GM12878 (cell line): ENCODE data around the gene DDX55. TPM values are rescaled to one million over a fixed set of nuclear protein-coding genes. Genes with fewer than 3 reads are reported as not detected.

Experiments
- ATAC-seq: fragments of 200-7000 bp; cut with Tn5 transposase; 3 replicates; pipeline ENCODE4 v1.9.1; 2020; ENCODE audit warnings: mild to moderate bottlenecking, moderate library complexity
- BruUV-seq: library from RNA; stranded (reverse); fragments of 400-500 nt; replicated peaks from 2 replicates; lab custom pipeline; 2021; lab: Mats Ljungman, UMichigan
- CTCF ChIA-PET: fragments of 300-600 bp; sonication (Branson Sonifier 250); formaldehyde crosslinking; extraction: SDS; loops from one replicate; lab custom pipeline; 2021; ENCODE audit warnings: inconsistent platforms; lab: Yijun Ruan, JAX
- POLR2A ChIA-PET: fragments of 350-600 bp; formaldehyde crosslinking; extraction: SDS; loops from one replicate; lab custom pipeline; 2021; ENCODE audit warnings: inconsistent platforms; lab: Charles Lee
- RAD21 ChIA-PET: fragments of 300-600 bp; sonication (Branson Sonifier 250); formaldehyde crosslinking; loops from one replicate; lab custom pipeline; 2023; ENCODE audit warnings: antibody characterized with exemption; ENCODE audit not compliant: unreplicated experiment; lab: Charles Lee
- SMC1A ChIA-PET: fragments of 300-600 bp; sonication (Branson Sonifier 250); formaldehyde crosslinking; loops from one replicate; lab custom pipeline; 2023; ENCODE audit not compliant: unreplicated experiment, uncharacterized antibody; lab: Charles Lee
- DNase-seq: peaks from one replicate; pipeline ENCODE4 v3.0.0-alpha.2; 2011; ENCODE audit warnings: low read depth, low spot score
- FAIRE-seq: peaks from 3 replicates; lab custom pipeline; 2011; peaks lifted over from hg19 to GRCh38; lab: Jason Lieb, UNC
- H2AFZ ChIP-seq: 2 replicates; pipeline ENCODE4 v1.6.0; 2011; ENCODE audit warnings: low read depth, low read length, control low read depth; ENCODE audit not compliant: control insufficient read depth
- H3K27ac ChIP-seq: 2 replicates; pipeline ENCODE4 v1.5.1; 2011; ENCODE audit warnings: control low read depth; ENCODE audit not compliant: control insufficient read depth, insufficient read depth
- H3K27me3 ChIP-seq, 2 experiments: replicated peaks in 1 of 2; 2 replicates each; pipeline versions ENCODE4 v1.6.0 to v1.6.1; 2011; ENCODE audit warnings: low read length in 1 of 2; ENCODE audit not compliant: control insufficient read depth in 2 of 2, insufficient read depth in 2 of 2
- H3K36me3 ChIP-seq, 2 experiments: 2 replicates each; pipeline ENCODE4 v1.5.1; 2011; ENCODE audit warnings: low read length in 1 of 2; ENCODE audit not compliant: control insufficient read depth in 2 of 2, insufficient read depth in 2 of 2
- H3K4me1 ChIP-seq: 2 replicates; pipeline ENCODE4 v1.6.1; 2011; ENCODE audit warnings: mild to moderate bottlenecking, low read length, moderate library complexity, mixed read lengths; ENCODE audit not compliant: control insufficient read depth, insufficient read depth
- H3K4me2 ChIP-seq: 2 replicates; pipeline ENCODE4 v1.6.0; 2011; ENCODE audit warnings: control low read depth; ENCODE audit not compliant: control insufficient read depth, insufficient read depth
- H3K4me3 ChIP-seq: fragments of 200-600 bp; sonication (generic); 2 replicates; pipeline ENCODE4 v1.5.1; 2016
- H3K79me2 ChIP-seq: 2 replicates; pipeline ENCODE4 v1.6.0; 2011; ENCODE audit warnings: low read length; ENCODE audit not compliant: control insufficient read depth, insufficient read depth
- H3K9ac ChIP-seq: 2 replicates; pipeline ENCODE4 v1.8.0; 2011; ENCODE audit warnings: low read length, control low read depth, mixed read lengths; ENCODE audit not compliant: control insufficient read depth, insufficient read depth
- H3K9me3 ChIP-seq: replicated peaks from 3 replicates; pipeline ENCODE4 v1.5.1; 2011; ENCODE audit warnings: mild to moderate bottlenecking, low read length; ENCODE audit not compliant: control insufficient read depth, insufficient read depth
- H4K20me1 ChIP-seq: 2 replicates; pipeline ENCODE4 v1.6.0; 2011; ENCODE audit not compliant: control insufficient read depth, insufficient read depth
- BACH1 ChIP-seq: fragments of 450-650 bp; IDR thresholded peaks from 2 replicates; pipeline ENCODE4 v1.6.1; 2017; ENCODE audit warnings: mild to moderate bottlenecking, borderline replicate concordance
- EP300 ChIP-seq, 2 experiments: fragments of 150-350 bp in 1 of 2; IDR thresholded peaks; 2 replicates each; pipeline ENCODE4 v1.6.1; 2011 to 2012; ENCODE audit warnings: low read depth in 2 of 2, low read length in 2 of 2, borderline replicate concordance in 1 of 2, improper control_type of control experiment in 1 of 2, inconsistent platforms in 1 of 2; ENCODE audit not compliant: control insufficient read depth in 1 of 2
- ETV6 ChIP-seq, 2 experiments: fragments of 450-650 bp in 1 of 2; IDR thresholded peaks in 1 of 2; conservative IDR thresholded peaks in 1 of 2; 2 replicates each; pipeline ENCODE4 v1.6.1; 2014; ENCODE audit warnings: antibody characterized with exemption in 1 of 2, borderline replicate concordance in 1 of 2, low read depth in 1 of 2, mild to moderate bottlenecking in 1 of 2, moderate library complexity in 1 of 2
- NBN ChIP-seq: fragments of 450-650 bp; IDR thresholded peaks from 2 replicates; pipeline ENCODE4 v1.6.1; 2016
- ZBTB40 ChIP-seq: fragments of 450-650 bp; IDR thresholded peaks from 2 replicates; pipeline ENCODE4 v1.6.1; 2016; ENCODE audit warnings: mild to moderate bottlenecking, moderate library complexity, borderline replicate concordance
- WGBS: methylation state at CpG from one replicate; pipeline ENCODE4 v1.1.6; 2016; ENCODE audit warnings: low lambda C conversion rate; ENCODE audit not compliant: insufficient replicate concordance, insufficient coverage; ENCODE audit errors: missing lambda C conversion rate; 5-methylcytosine and 5-hydroxymethylcytosine counted together
- in situ Hi-C: fragments of 300-500 bp; cut with MboI; formaldehyde crosslinking; loops from 9 replicates; pipeline ENCODE4 v1.14.3; 2018; ENCODE audit warnings: mixed read lengths
- intact Hi-C: fragments of 100-400 bp; cut with micrococcal nuclease; formaldehyde crosslinking; loops from one replicate; pipeline ENCODE4 v1.14.2; 2022; ENCODE audit not compliant: unreplicated experiment
- polyA plus RNA-seq, 11 experiments: library from polyadenylated mRNA; depleted of rRNA in 4 of 11; unstranded in 6 of 11; stranded (reverse) in 5 of 11; fragments of >200 nt; fragmentation: Nextera tagmentation in 4 of 11; fragmentation: Illumina TruSeq in 1 of 11; extraction: Ambion mirVana in 4 of 11; extraction: Trizol in 1 of 11; gene quantifications; 1 replicate in 1 of 11; 2 replicates in 10 of 11; pipeline versions ENCODE4 v1.2.1 to v1.2.3, GENCODE V29; 2011 to 2016; ENCODE audit warnings: inconsistent platforms in 2 of 11, missing spikeins in 2 of 11, low read depth in 1 of 11
- total RNA-seq, 4 experiments: library from RNA; depleted of rRNA in 3 of 4; stranded (reverse); fragments of >200 nt in 3 of 4; fragmentation: Illumina TruSeq in 1 of 4; extraction: Trizol in 1 of 4; gene quantifications; 2 replicates each; pipeline versions ENCODE4 v1.2.1 to v1.2.3, GENCODE V29; 2013 to 2021

DDX55 gene
- total and polyA plus RNA-seq, 10 of the 15 experiments (the other 5 are each of a cell fraction or from before 2014, with no cell fraction given), result 4.5 to 42.4 (median 33.4) TPM

DNA sequence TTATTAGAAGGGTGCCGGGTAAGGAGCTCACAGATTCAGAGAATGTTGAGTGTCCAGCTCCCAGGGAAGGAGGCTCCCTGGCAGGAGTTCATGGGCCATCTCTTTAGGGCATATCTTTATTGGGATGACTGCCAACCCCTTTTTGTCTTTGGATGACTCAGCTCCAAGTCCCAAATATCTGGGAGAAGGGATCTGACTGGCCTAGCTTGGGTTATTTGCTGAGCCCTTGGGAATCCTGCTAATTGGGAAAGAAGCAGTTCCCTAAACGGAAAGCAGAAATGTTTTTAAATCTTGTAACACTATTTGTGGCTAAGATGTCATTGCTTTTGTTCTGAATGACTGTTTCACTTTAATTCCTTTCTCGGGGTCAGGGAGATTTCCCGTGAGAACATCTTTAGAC is 12.6 kb downstream of the DDX55 start:
- Histone ChIP-seq H3K36me3 (peaks cover 29 to 47% of the 10 kb centered on the region in 2 experiments), H3K79me2 (no peaks in the 10 kb centered on the region), H3K27ac (no peak overlapping the region), H2AFZ (no peak overlapping the region), H3K4me3 (no peak overlapping the region), H3K4me1 (no peaks in the 10 kb centered on the region), H3K9ac (no peak overlapping the region), H3K9me3 (no peaks in the 10 kb centered on the region), H4K20me1 (no peaks in the 10 kb centered on the region), H3K4me2 (no peak overlapping the region), H3K27me3 (no peaks in the 10 kb centered on the region)
- intact Hi-C loops (no loop called here), in situ Hi-C loops (no loop called here)
- ChIA-PET POLR2A (no interaction called here), RAD21 (no interaction called here), CTCF (no interaction called here), SMC1A (no interaction called here)
- DNase-seq (no peak), FAIRE-seq (no peak), ATAC-seq (no peak)
- 51% methylated on average over 4 of the region's 4 CpGs for WGBS
- no TSS peak for BruUV-seq
- TF ChIP-seq ETV6 (conservative IDR thresholded peaks at IDR 0.05 in 1 of 2, IDR thresholded peaks at IDR 0.05 in 1 of 2; ENCODE audit: borderline replicate concordance in 1 of 2, low read depth in 1 of 2), result no peak
- TF ChIP-seq ZBTB40, result no peak
- no peak for TF ChIP-seq BACH1
- no peak for TF ChIP-seq NBN
- no peak for TF ChIP-seq EP300 (IDR thresholded peaks at IDR 0.05; ENCODE audit: borderline replicate concordance in 1 of 2, control insufficient read depth in 1 of 2, low read depth in 2 of 2, low read length in 2 of 2)
